A673 (cell line): ENCODE measurements around the gene ACP7. TPM values are rescaled to one million over a fixed set of nuclear protein-coding genes. Genes with fewer than 3 reads are reported as not detected.

Experiments
- BruUV-seq: library from RNA; stranded (reverse); fragments of 400-500 nt; replicated peaks from 2 replicates; lab custom pipeline; 2021; lab: Mats Ljungman, UMichigan
- CTCF ChIA-PET: fragments of 300-600 bp; sonication (Branson Sonifier 250); formaldehyde crosslinking; loops from one replicate; lab custom pipeline; 2022; ENCODE audit warnings: antibody characterized with exemption; lab: Charles Lee
- POLR2A ChIA-PET: fragments of 300-600 bp; sonication (Branson Sonifier 250); formaldehyde crosslinking; loops from one replicate; lab custom pipeline; 2022; ENCODE audit warnings: antibody characterized with exemption; ENCODE audit not compliant: low non-redundant PET; lab: Charles Lee
- DNase-seq: peaks from one replicate; pipeline ENCODE4 v3.0.0-alpha.2; 2015; ENCODE audit warnings: low spot score
- H3K27ac ChIP-seq: fragments of 200-600 bp; sonication (generic); 2 replicates; pipeline ENCODE4 v1.5.1; 2016; ENCODE audit warnings: mixed run types, low read depth, mild to moderate bottlenecking, mixed read lengths, antibody characterized with exemption, low read length; ENCODE audit not compliant: poor library complexity, severe bottlenecking
- H3K27me3 ChIP-seq: fragments of 200-600 bp; sonication (generic); replicated peaks from 2 replicates; pipeline ENCODE4 v1.6.1; 2017; ENCODE audit warnings: mixed run types, low read depth, mild to moderate bottlenecking, mixed read lengths, antibody characterized with exemption, low read length; ENCODE audit not compliant: insufficient read depth, poor library complexity
- H3K36me3 ChIP-seq: fragments of 200-600 bp; sonication (generic); 2 replicates; pipeline ENCODE4 v1.6.1; 2016; ENCODE audit warnings: mixed run types, mild to moderate bottlenecking, mixed read lengths, antibody characterized with exemption, low read length; ENCODE audit not compliant: insufficient read depth, poor library complexity, severe bottlenecking
- H3K4me1 ChIP-seq: fragments of 200-600 bp; sonication (generic); 2 replicates; pipeline ENCODE4 v1.6.1; 2017; ENCODE audit warnings: mixed run types, mild to moderate bottlenecking, mixed read lengths, antibody characterized with exemption, low read length; ENCODE audit not compliant: insufficient read depth, poor library complexity, severe bottlenecking
- H3K4me3 ChIP-seq: fragments of 200-600 bp; sonication (generic); 2 replicates; pipeline ENCODE4 v1.5.1; 2016; ENCODE audit warnings: low read depth, mixed run types, mild to moderate bottlenecking, mixed read lengths, low read length; ENCODE audit not compliant: poor library complexity, severe bottlenecking
- H3K9me3 ChIP-seq: fragments of 200-600 bp; sonication (generic); 2 replicates; pipeline ENCODE4 v1.6.1; 2016; ENCODE audit warnings: mixed run types, low read depth, mild to moderate bottlenecking, mixed read lengths, antibody characterized with exemption, low read length; ENCODE audit not compliant: poor library complexity, severe bottlenecking
- CTCF ChIP-seq: fragments of 300-800, 200-600 bp; sonication (generic); conservative IDR thresholded peaks from 2 replicates; pipeline ENCODE4 v1.5.1; 2017; ENCODE audit warnings: low read depth, mild to moderate bottlenecking, antibody characterized with exemption, low read length, moderate library complexity, mixed read lengths
- EZH2 ChIP-seq: fragments of 200-600 bp; sonication (generic); IDR thresholded peaks from 2 replicates; pipeline ENCODE4 v1.6.1; 2017; ENCODE audit warnings: borderline replicate concordance, low read depth, mild to moderate bottlenecking, mixed read lengths, antibody characterized with exemption, low read length; ENCODE audit not compliant: poor library complexity, severe bottlenecking
- intact Hi-C: fragments of 100-400 bp; cut with micrococcal nuclease; formaldehyde crosslinking; loops from one replicate; pipeline ENCODE4 v1.10.0; 2022; ENCODE audit not compliant: unreplicated experiment
- total RNA-seq: library from RNA; stranded (reverse); gene quantifications from 2 replicates; pipeline ENCODE4 v1.2.3, GENCODE V29; 2021

ACP7 gene
- total RNA-seq, 1 experiment from 2014 or later, result not detected

GRCh38 chr19:39104186-39104596 lies 20.0 kb downstream of the ACP7 start:
- H3K4me1 ChIP-seq, result no peaks in the 10 kb centered on the region
- no peak overlapping the region for H3K4me3 ChIP-seq
- no peak for DNase-seq

GRCh38 chr19:39106194-39106593 lies 22.0 kb downstream of the ACP7 start:
- BruUV-seq, result no TSS peak
- H3K9me3 ChIP-seq, result no peaks in the 10 kb centered on the region
- H3K4me3 ChIP-seq, result no peak overlapping the region
- ChIA-PET CTCF (no interaction called here), POLR2A (no interaction called here)
- no peaks in the 10 kb centered on the region for H3K27me3 ChIP-seq
- DNase-seq, result peak; percentile 31
- no peaks in the 10 kb centered on the region for H3K4me1 ChIP-seq
- H3K36me3 ChIP-seq, result no peaks in the 10 kb centered on the region
- TF ChIP-seq EZH2, result no peak
- TF ChIP-seq CTCF, result no peak
- intact Hi-C loops, result no loop called here
- H3K27ac ChIP-seq, result no peak overlapping the region

More at GRCh38 chr19:39104186-39104596, 20.0 kb downstream of the ACP7 start:
- CTCF ChIA-PET, result no interaction called here
- POLR2A ChIA-PET, result no interaction called here
- intact Hi-C loops, result no loop called here
- Histone ChIP-seq H3K9me3 (no peaks in the 10 kb centered on the region), H3K27me3 (peaks cover 3% of the 10 kb centered on the region), H3K36me3 (no peaks in the 10 kb centered on the region), H3K27ac (no peak overlapping the region)
- BruUV-seq, result no TSS peak
- TF ChIP-seq EZH2 (no peak), CTCF (no peak)

GRCh38 chr19:39109641-39110040 lies 25.5 kb downstream of the ACP7 start:
- H3K4me1 ChIP-seq, result no peaks in the 10 kb centered on the region
- H3K36me3 ChIP-seq, result no peaks in the 10 kb centered on the region
- H3K27me3 ChIP-seq, result no peaks in the 10 kb centered on the region
- ChIA-PET POLR2A (no interaction called here), CTCF (interaction anchor here (0.7 kb wide), 1 partner anchor 22 kb away, joined by 3 read pairs; no protein-coding TSS in a partner anchor)
- no peak for DNase-seq
- BruUV-seq, result no TSS peak
- TF ChIP-seq EZH2 (no peak), CTCF (no peak)
- no peak overlapping the region for H3K4me3 ChIP-seq
- H3K27ac ChIP-seq, result no peak overlapping the region
- H3K9me3 ChIP-seq, result no peaks in the 10 kb centered on the region
- intact Hi-C loops, result loop anchor here (10.0 kb wide), 2 partner anchors 135 to 425 kb away; partner anchors contain the start of genes EID2B and FBXO17
